ENCODE results near the gene NRG2. TPM values are rescaled to one million over a fixed set of nuclear protein-coding genes. Genes with fewer than 3 reads are reported as not detected.

The NRG2 gene
- total RNA-seq, 1 donor from 2014 or later, result 0.52 TPM

GRCh38 chr5:140060816-140061215, 17.7 kb upstream of the NRG2 start:
- no peaks in the 10 kb centered on the region for H3K9me3 ChIP-seq (ENCODE audit: control insufficient read depth in 3 of 3, low read length in 3 of 3)
- no peak overlapping the region for H3K4me3 ChIP-seq (ENCODE audit: low read length in 3 of 3)
- H3K27ac ChIP-seq (ENCODE audit: low read depth, low read length), result no peak overlapping the region
- no peak overlapping the region for H3K9ac ChIP-seq (ENCODE audit: low read depth in 1 of 3, low read length in 3 of 3)
- no peaks in the 10 kb centered on the region for H3K4me1 ChIP-seq (ENCODE audit: control insufficient read depth in 3 of 3, insufficient read depth in 3 of 3, low read length in 3 of 3)
- H3K36me3 ChIP-seq (ENCODE audit: control insufficient read depth in 3 of 3, insufficient read depth in 3 of 3, low read length in 3 of 3), result no peaks in the 10 kb centered on the region
- H3K27me3 ChIP-seq (ENCODE audit: control insufficient read depth in 3 of 3, insufficient read depth in 3 of 3, low read length in 3 of 3), result peaks cover 0 to 3% (median 0%) of the 10 kb centered on the region in 3 donors

- Histone ChIP-seq H3K27me3 (ENCODE audit: control insufficient read depth in 3 of 3, insufficient read depth in 3 of 3, low read length in 3 of 3) (peaks cover 0 to 3% (median 0%) of the 10 kb centered on the region in 3 donors), H3K27ac (ENCODE audit: low read depth, low read length) (no peak overlapping the region), H3K9ac (ENCODE audit: low read depth in 1 of 3, low read length in 3 of 3) (no peak overlapping the region), H3K36me3 (ENCODE audit: control insufficient read depth in 3 of 3, insufficient read depth in 3 of 3, low read length in 3 of 3) (no peaks in the 10 kb centered on the region), H3K9me3 (ENCODE audit: control insufficient read depth in 3 of 3, low read length in 3 of 3) (no peaks in the 10 kb centered on the region), H3K4me1 (ENCODE audit: control insufficient read depth in 3 of 3, insufficient read depth in 3 of 3, low read length in 3 of 3) (peaks cover 3 to 10% (median 4%) of the 10 kb centered on the region in 3 donors), H3K4me3 (ENCODE audit: low read length in 3 of 3) (no peak overlapping the region)
These were observed 15.3 kb upstream of the NRG2 start for GRCh38 chr5:140058212-140058932.

- Histone ChIP-seq H3K27ac (ENCODE audit: low read depth, low read length) (no peak overlapping the region), H3K27me3 (ENCODE audit: control insufficient read depth in 3 of 3, insufficient read depth in 3 of 3, low read length in 3 of 3) (no peaks in the 10 kb centered on the region)
These were observed 13.8 kb upstream of the NRG2 start for GRCh38 chr5:140056880-140057279.

GRCh38 chr5:140055152-140055551, 12.1 kb upstream of the NRG2 start:
- H3K4me1 ChIP-seq (ENCODE audit: control insufficient read depth in 3 of 3, insufficient read depth in 3 of 3, low read length in 3 of 3), result peaks cover 3 to 10% (median 4%) of the 10 kb centered on the region in 3 donors
- no peak overlapping the region for H3K27ac ChIP-seq (ENCODE audit: low read depth, low read length)
- H3K4me3 ChIP-seq (ENCODE audit: low read length in 3 of 3), result no peak overlapping the region
- H3K36me3 ChIP-seq (ENCODE audit: control insufficient read depth in 3 of 3, insufficient read depth in 3 of 3, low read length in 3 of 3), result no peaks in the 10 kb centered on the region
- no peak overlapping the region for H3K9ac ChIP-seq (ENCODE audit: low read depth in 1 of 3, low read length in 3 of 3)
- H3K9me3 ChIP-seq (ENCODE audit: control insufficient read depth in 3 of 3, low read length in 3 of 3), result no peaks in the 10 kb centered on the region
- no peaks in the 10 kb centered on the region for H3K27me3 ChIP-seq (ENCODE audit: control insufficient read depth in 3 of 3, insufficient read depth in 3 of 3, low read length in 3 of 3)

More at GRCh38 chr5:140056880-140057279, 13.8 kb upstream of the NRG2 start:
- Histone ChIP-seq H3K36me3 (ENCODE audit: control insufficient read depth in 3 of 3, insufficient read depth in 3 of 3, low read length in 3 of 3) (no peaks in the 10 kb centered on the region), H3K9ac (ENCODE audit: low read depth in 1 of 3, low read length in 3 of 3) (no peak overlapping the region), H3K4me1 (ENCODE audit: control insufficient read depth in 3 of 3, insufficient read depth in 3 of 3, low read length in 3 of 3) (peaks cover 3 to 10% (median 4%) of the 10 kb centered on the region in 3 donors), H3K4me3 (ENCODE audit: low read length in 3 of 3) (no peak overlapping the region), H3K9me3 (ENCODE audit: control insufficient read depth in 3 of 3, low read length in 3 of 3) (no peaks in the 10 kb centered on the region)

GRCh38 chr5:140054086-140054689, 11.1 kb upstream of the NRG2 start:
- no peak overlapping the region for H3K9ac ChIP-seq (ENCODE audit: low read depth in 1 of 3, low read length in 3 of 3)
- H3K36me3 ChIP-seq (ENCODE audit: control insufficient read depth in 3 of 3, insufficient read depth in 3 of 3, low read length in 3 of 3), result no peaks in the 10 kb centered on the region
- no peaks in the 10 kb centered on the region for H3K9me3 ChIP-seq (ENCODE audit: control insufficient read depth in 3 of 3, low read length in 3 of 3)
- no peak overlapping the region for H3K27ac ChIP-seq (ENCODE audit: low read depth, low read length)
- H3K4me1 ChIP-seq (ENCODE audit: control insufficient read depth in 3 of 3, insufficient read depth in 3 of 3, low read length in 3 of 3), result peaks cover 3 to 13% (median 4%) of the 10 kb centered on the region in 3 donors
- H3K4me3 ChIP-seq (ENCODE audit: low read length in 3 of 3), result no peak overlapping the region
- no peaks in the 10 kb centered on the region for H3K27me3 ChIP-seq (ENCODE audit: control insufficient read depth in 3 of 3, insufficient read depth in 3 of 3, low read length in 3 of 3)

- Histone ChIP-seq H3K27ac (ENCODE audit: low read depth, low read length) (no peak overlapping the region), H3K4me3 (ENCODE audit: low read length in 3 of 3) (no peak overlapping the region), H3K9ac (ENCODE audit: low read depth in 1 of 3, low read length in 3 of 3) (no peak overlapping the region), H3K36me3 (ENCODE audit: control insufficient read depth in 3 of 3, insufficient read depth in 3 of 3, low read length in 3 of 3) (no peaks in the 10 kb centered on the region), H3K9me3 (ENCODE audit: control insufficient read depth in 3 of 3, low read length in 3 of 3) (no peaks in the 10 kb centered on the region), H3K27me3 (ENCODE audit: control insufficient read depth in 3 of 3, insufficient read depth in 3 of 3, low read length in 3 of 3) (no peaks in the 10 kb centered on the region), H3K4me1 (ENCODE audit: control insufficient read depth in 3 of 3, insufficient read depth in 3 of 3, low read length in 3 of 3) (peaks cover 3 to 13% (median 4%) of the 10 kb centered on the region in 3 donors)
These were observed 8.9 kb upstream of the NRG2 start for GRCh38 chr5:140051950-140052349.

- H3K4me3 ChIP-seq (ENCODE audit: low read length in 3 of 3), result no peak overlapping the region
- H3K9ac ChIP-seq (ENCODE audit: low read depth in 1 of 3, low read length in 3 of 3), result no peak overlapping the region
- H3K27me3 ChIP-seq (ENCODE audit: control insufficient read depth in 3 of 3, insufficient read depth in 3 of 3, low read length in 3 of 3), result no peaks in the 10 kb centered on the region
- H3K27ac ChIP-seq (ENCODE audit: low read depth, low read length), result peak overlapping the region; percentile 71
- H3K9me3 ChIP-seq (ENCODE audit: control insufficient read depth in 3 of 3, low read length in 3 of 3), result no peaks in the 10 kb centered on the region
- H3K36me3 ChIP-seq (ENCODE audit: control insufficient read depth in 3 of 3, insufficient read depth in 3 of 3, low read length in 3 of 3), result no peaks in the 10 kb centered on the region
- peaks cover 2 to 10% (median 3%) of the 10 kb centered on the region in 3 donors for H3K4me1 ChIP-seq (ENCODE audit: control insufficient read depth in 3 of 3, insufficient read depth in 3 of 3, low read length in 3 of 3)
These were observed 6.6 kb upstream of the NRG2 start for GRCh38 chr5:140049713-140050112.

- Histone ChIP-seq H3K9ac (ENCODE audit: low read depth in 1 of 3, low read length in 3 of 3) (no peak overlapping the region), H3K27me3 (ENCODE audit: control insufficient read depth in 3 of 3, insufficient read depth in 3 of 3, low read length in 3 of 3) (no peaks in the 10 kb centered on the region), H3K9me3 (ENCODE audit: control insufficient read depth in 3 of 3, low read length in 3 of 3) (no peaks in the 10 kb centered on the region), H3K4me1 (ENCODE audit: control insufficient read depth in 3 of 3, insufficient read depth in 3 of 3, low read length in 3 of 3) (peaks cover 2 to 8% (median 3%) of the 10 kb centered on the region in 3 donors), H3K27ac (ENCODE audit: low read depth, low read length) (peak overlapping the region; percentile 71), H3K36me3 (ENCODE audit: control insufficient read depth in 3 of 3, insufficient read depth in 3 of 3, low read length in 3 of 3) (no peaks in the 10 kb centered on the region), H3K4me3 (ENCODE audit: low read length in 3 of 3) (no peak overlapping the region)
These were observed 6.1 kb upstream of the NRG2 start for GRCh38 chr5:140049205-140049604.

- H3K4me1 ChIP-seq (ENCODE audit: control insufficient read depth in 3 of 3, insufficient read depth in 3 of 3, low read length in 3 of 3), result peaks cover 20 to 30% (median 28%) of the 10 kb centered on the region in 3 donors
- H3K36me3 ChIP-seq (ENCODE audit: control insufficient read depth in 3 of 3, insufficient read depth in 3 of 3, low read length in 3 of 3), result no peaks in the 10 kb centered on the region
- no peaks in the 10 kb centered on the region for H3K27me3 ChIP-seq (ENCODE audit: control insufficient read depth in 3 of 3, insufficient read depth in 3 of 3, low read length in 3 of 3)
- H3K4me3 ChIP-seq (ENCODE audit: low read length in 3 of 3), result no peak overlapping the region
- no peaks in the 10 kb centered on the region for H3K9me3 ChIP-seq (ENCODE audit: control insufficient read depth in 3 of 3, low read length in 3 of 3)
- peak overlapping the region; percentile 86 for H3K27ac ChIP-seq (ENCODE audit: low read depth, low read length)
- no peak overlapping the region for H3K9ac ChIP-seq (ENCODE audit: low read depth in 1 of 3, low read length in 3 of 3)
These were observed 942 bp upstream of the NRG2 start for GRCh38 chr5:140044041-140044440.

GRCh38 chr5:140043508-140043872, 391 bp upstream of the NRG2 start:
- Histone ChIP-seq H3K27me3 (ENCODE audit: control insufficient read depth in 3 of 3, insufficient read depth in 3 of 3, low read length in 3 of 3) (no peaks in the 10 kb centered on the region), H3K9ac (ENCODE audit: low read depth in 1 of 3, low read length in 3 of 3) (peak overlapping the region; percentile 68 to 88 (median 69)), H3K27ac (ENCODE audit: low read depth, low read length) (peak overlapping the region; percentile 86), H3K36me3 (ENCODE audit: control insufficient read depth in 3 of 3, insufficient read depth in 3 of 3, low read length in 3 of 3) (no peaks in the 10 kb centered on the region), H3K9me3 (ENCODE audit: control insufficient read depth in 3 of 3, low read length in 3 of 3) (no peaks in the 10 kb centered on the region), H3K4me3 (ENCODE audit: low read length in 3 of 3) (peak overlapping the region; percentile 79 to 82 (median 82)), H3K4me1 (ENCODE audit: control insufficient read depth in 3 of 3, insufficient read depth in 3 of 3, low read length in 3 of 3) (peaks cover 20 to 30% (median 30%) of the 10 kb centered on the region in 3 donors)
